Measurements from ENCODE around the gene SF3B6. TPM values are rescaled to one million over a fixed set of nuclear protein-coding genes. Genes with fewer than 3 reads are reported as not detected.
"Not testable (repeated sequence)": the region's sequence is repeated elsewhere in the genome, so short reads cannot be mapped to it uniquely, and the experiment has no call there.

The SF3B6 gene
- total RNA-seq: 128 and 145 TPM in 2 replicates

GRCh38 chr2:24075915-24076848, at the start of gene SF3B6:
SF3B6 (minus strand) TSS chr2:24076326; CDS start chr2:24076229, 97 bp downstream.
- Mint-ChIP-seq H3K27me3 (ENCODE audit: insufficient read depth) (peaks cover 2% of the 10 kb centered on the region), H3K36me3 (ENCODE audit: low read depth) (peaks cover 17% of the 10 kb centered on the region), H3K9me3 (no peaks in the 10 kb centered on the region), H3K4me1 (ENCODE audit: low read depth) (peaks cover 33% of the 10 kb centered on the region), H3K4me3 (peak within 1 kb of the TSS; percentile 98), H3K27ac (peak within 1 kb of the TSS; percentile 94)
- peak; percentile 98 for DNase-seq (ENCODE audit: low spot score)
- intact Hi-C loops (cut with micrococcal nuclease): loop anchor here (1.0 to 5.0 kb wide), 9 partner anchors 8 to 716 kb away; partner anchors contain the start of genes ATAD2B, CENPO, FAM228B and ITSN2

- peaks cover 15% of the 10 kb centered on the region for H3K4me1 Mint-ChIP-seq (ENCODE audit: low read depth)
- H3K9me3 Mint-ChIP-seq: no peaks in the 10 kb centered on the region
- H3K27ac Mint-ChIP-seq: peak overlapping the region; percentile 48
- DNase-seq (ENCODE audit: low spot score): no peak
- H3K27me3 Mint-ChIP-seq (ENCODE audit: insufficient read depth): no peaks in the 10 kb centered on the region
- H3K4me3 Mint-ChIP-seq: peak overlapping the region; percentile 75
- H3K36me3 Mint-ChIP-seq (ENCODE audit: low read depth): no peaks in the 10 kb centered on the region
- intact Hi-C loops (cut with micrococcal nuclease): loop anchor here (1.0 to 10.0 kb wide), 5 partner anchors 40 to 241 kb away; partner anchors contain the start of genes ATAD2B, ITSN2, SF3B6 and TP53I3
These were observed 47.9 kb upstream of the SF3B6 start for GRCh38 chr2:24123922-24124580.

- H3K27ac Mint-ChIP-seq: peak within 1 kb of the TSS; percentile 86
- H3K27me3 Mint-ChIP-seq (ENCODE audit: insufficient read depth): no peaks in the 10 kb centered on the region
- peak within 1 kb of the TSS; percentile 85 for H3K4me3 Mint-ChIP-seq
- no peaks in the 10 kb centered on the region for H3K36me3 Mint-ChIP-seq (ENCODE audit: low read depth)
- H3K9me3 Mint-ChIP-seq: no peaks in the 10 kb centered on the region
- intact Hi-C loops (cut with micrococcal nuclease): loop anchor here (1.0 to 10.0 kb wide), 5 partner anchors 39 to 241 kb away; partner anchors contain the start of genes ATAD2B, ITSN2, SF3B6 and TP53I3
- peak; percentile 66 for DNase-seq (ENCODE audit: low spot score)
- H3K4me1 Mint-ChIP-seq (ENCODE audit: low read depth): peaks cover 15% of the 10 kb centered on the region
These were observed 47.2 kb upstream of the SF3B6 start, which contains the start of the genes FAM228B and PFN4 for GRCh38 chr2:24123195-24123921. FAM228B (plus strand) TSS chr2:24123469; CDS start chr2:24124362, 893 bp downstream. PFN4 (minus strand) TSS chr2:24123334; CDS start chr2:24122535, 799 bp downstream.

GRCh38 chr2:24122366-24123194, 46.5 kb upstream of the SF3B6 start:
- H3K9me3 Mint-ChIP-seq: no peaks in the 10 kb centered on the region
- H3K27ac Mint-ChIP-seq: peak overlapping the region; percentile 86
- peaks cover 15% of the 10 kb centered on the region for H3K4me1 Mint-ChIP-seq (ENCODE audit: low read depth)

GRCh38 chr2:24121469-24121868, 45.3 kb upstream of the SF3B6 start:
- no peaks in the 10 kb centered on the region for H3K36me3 Mint-ChIP-seq (ENCODE audit: low read depth)
- no peak for DNase-seq (ENCODE audit: low spot score)
- H3K27ac Mint-ChIP-seq: no peak overlapping the region
- H3K4me3 Mint-ChIP-seq: no peak overlapping the region
- no peaks in the 10 kb centered on the region for H3K9me3 Mint-ChIP-seq
- peaks cover 15% of the 10 kb centered on the region for H3K4me1 Mint-ChIP-seq (ENCODE audit: low read depth)
- intact Hi-C loops (cut with micrococcal nuclease): loop anchor here (10.0 kb wide), 1 partner anchor 243 kb away; the partner anchor contains the start of gene ITSN2
- H3K27me3 Mint-ChIP-seq (ENCODE audit: insufficient read depth): peaks cover 2% of the 10 kb centered on the region

More at GRCh38 chr2:24122366-24123194, 46.5 kb upstream of the SF3B6 start:
- Mint-ChIP-seq H3K27me3 (ENCODE audit: insufficient read depth) (no peaks in the 10 kb centered on the region), H3K36me3 (ENCODE audit: low read depth) (no peaks in the 10 kb centered on the region), H3K4me3 (peak overlapping the region; percentile 85)
- intact Hi-C loops (cut with micrococcal nuclease): loop anchor here (1.0 to 10.0 kb wide), 5 partner anchors 38 to 242 kb away; partner anchors contain the start of genes ATAD2B, ITSN2, SF3B6 and TP53I3
- no peak for DNase-seq (ENCODE audit: low spot score)

GRCh38 chr2:24121066-24121465, 44.9 kb upstream of the SF3B6 start:
- H3K4me1 Mint-ChIP-seq (ENCODE audit: low read depth): peaks cover 15% of the 10 kb centered on the region
- no peak for DNase-seq (ENCODE audit: low spot score)
- no peaks in the 10 kb centered on the region for H3K36me3 Mint-ChIP-seq (ENCODE audit: low read depth)
- intact Hi-C loops (cut with micrococcal nuclease): loop anchor here (10.0 kb wide), 1 partner anchor 244 kb away; the partner anchor contains the start of gene ITSN2
- H3K27me3 Mint-ChIP-seq (ENCODE audit: insufficient read depth): peaks cover 2% of the 10 kb centered on the region
- H3K4me3 Mint-ChIP-seq: no peak overlapping the region
- H3K9me3 Mint-ChIP-seq: no peaks in the 10 kb centered on the region
- peak overlapping the region; percentile 40 for H3K27ac Mint-ChIP-seq

- Mint-ChIP-seq H3K4me3 (no peak overlapping the region), H3K27me3 (ENCODE audit: insufficient read depth) (peaks cover 2% of the 10 kb centered on the region)
These were observed 41.8 kb upstream of the SF3B6 start for GRCh38 chr2:24117902-24118301.

GRCh38 chr2:24115057-24115456, 38.9 kb upstream of the SF3B6 start:
- Mint-ChIP-seq H3K9me3 (no peaks in the 10 kb centered on the region), H3K27me3 (ENCODE audit: insufficient read depth) (peaks cover 4% of the 10 kb centered on the region), H3K36me3 (ENCODE audit: low read depth) (no peaks in the 10 kb centered on the region), H3K4me1 (ENCODE audit: low read depth) (no peaks in the 10 kb centered on the region), H3K27ac (no peak overlapping the region), H3K4me3 (no peak overlapping the region)
- intact Hi-C loops (cut with micrococcal nuclease): no loop called here
- DNase-seq (ENCODE audit: low spot score): no peak

More at GRCh38 chr2:24117902-24118301, 41.8 kb upstream of the SF3B6 start:
- Mint-ChIP-seq H3K27ac (no peak overlapping the region), H3K9me3 (no peaks in the 10 kb centered on the region), H3K4me1 (ENCODE audit: low read depth) (peaks cover 6% of the 10 kb centered on the region), H3K36me3 (ENCODE audit: low read depth) (no peaks in the 10 kb centered on the region)
- DNase-seq (ENCODE audit: low spot score): no peak
- intact Hi-C loops (cut with micrococcal nuclease): no loop called here

GRCh38 chr2:24111407-24111901, 35.3 kb upstream of the SF3B6 start:
- peaks cover 29% of the 10 kb centered on the region for H3K9me3 Mint-ChIP-seq
- intact Hi-C loops (cut with micrococcal nuclease): no loop called here
- H3K4me3 Mint-ChIP-seq: no peak overlapping the region
- H3K27ac Mint-ChIP-seq: no peak overlapping the region
- no peaks in the 10 kb centered on the region for H3K36me3 Mint-ChIP-seq (ENCODE audit: low read depth)
- no peak for DNase-seq (ENCODE audit: low spot score)
- no peaks in the 10 kb centered on the region for H3K4me1 Mint-ChIP-seq (ENCODE audit: low read depth)
- peaks cover 7% of the 10 kb centered on the region for H3K27me3 Mint-ChIP-seq (ENCODE audit: insufficient read depth)

- intact Hi-C loops (cut with micrococcal nuclease): no loop called here
These were observed 34.7 kb upstream of the SF3B6 start for GRCh38 chr2:24110660-24111303.

GRCh38 chr2:24109431-24109830, 33.3 kb upstream of the SF3B6 start:
- DNase-seq (ENCODE audit: low spot score); H3K36me3 Mint-ChIP-seq (ENCODE audit: low read depth); H3K4me3 Mint-ChIP-seq; H3K27me3 Mint-ChIP-seq (ENCODE audit: insufficient read depth); intact Hi-C loops (cut with micrococcal nuclease); H3K27ac Mint-ChIP-seq; H3K4me1 Mint-ChIP-seq (ENCODE audit: low read depth): not testable (repeated sequence)
- H3K9me3 Mint-ChIP-seq: peaks cover 30% of the 10 kb centered on the region

More at GRCh38 chr2:24110660-24111303, 34.7 kb upstream of the SF3B6 start:
- Mint-ChIP-seq H3K36me3 (ENCODE audit: low read depth) (no peaks in the 10 kb centered on the region), H3K4me1 (ENCODE audit: low read depth) (no peaks in the 10 kb centered on the region), H3K27ac (no peak overlapping the region), H3K9me3 (peaks cover 30% of the 10 kb centered on the region), H3K4me3 (no peak overlapping the region), H3K27me3 (ENCODE audit: insufficient read depth) (peaks cover 7% of the 10 kb centered on the region)
- DNase-seq (ENCODE audit: low spot score): no peak
